Measurements from ENCODE around the gene GPR55.
A peak's percentile ranks its signal among the peaks of the same experiment; 100 is the strongest.

Gene GPR55

DNA sequence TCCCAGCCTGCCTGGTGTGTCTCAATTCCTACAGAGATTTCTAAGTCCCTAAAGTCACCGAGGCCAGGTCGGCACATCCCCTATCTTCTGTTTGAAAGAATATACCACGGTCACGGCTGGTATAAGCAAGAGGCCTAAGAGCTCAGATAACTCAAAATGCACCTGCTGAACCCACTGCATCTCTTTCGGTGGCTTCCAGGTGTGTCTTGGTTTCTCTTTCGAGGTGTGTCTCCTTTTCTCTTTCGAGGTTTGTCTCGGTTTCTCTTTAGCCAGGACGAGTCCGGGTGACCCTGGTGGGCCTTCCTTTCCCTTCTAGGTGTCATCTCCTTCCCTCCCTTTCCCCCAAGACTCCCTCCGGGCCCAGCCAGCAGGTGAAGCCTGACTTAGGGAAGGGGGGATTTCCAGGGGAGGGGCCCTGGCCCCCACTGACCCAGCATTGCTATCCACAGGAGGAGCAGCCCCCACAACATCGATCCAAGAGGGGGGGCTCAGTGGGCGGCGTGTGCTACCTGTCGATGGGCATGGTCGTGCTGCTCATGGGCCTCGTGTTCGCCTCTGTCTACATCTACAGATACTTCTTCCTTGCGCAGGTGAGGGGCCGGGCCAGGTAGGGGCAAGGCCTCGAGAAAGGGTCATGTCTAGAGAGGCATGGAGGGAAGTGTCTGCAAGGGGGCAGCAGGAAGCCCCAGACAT is 51.9 kb downstream of the GPR55 start:
- H3K36me3 ChIP-seq (ENCODE audit: control insufficient read depth in 4 of 4, insufficient read depth in 4 of 4, low read length in 3 of 4): peaks cover 0 to 54% (median 32%) of the 10 kb centered on the region in 4 experiments
- CTCF ChIA-PET: interaction anchor here (1.0 to 1.7 kb wide), 4 partner anchors 15 to 64 kb away, joined by 3 to 12 read pairs (median 4); no protein-coding TSS in a partner anchor
- no peak for DNase-seq

GRCh38 chr2:230872151-230872967 is 52.7 kb downstream of the GPR55 start:
- peaks cover 0 to 98% (median 88%) of the 10 kb centered on the region in 4 experiments for H3K4me1 ChIP-seq (ENCODE audit: control extremely low read depth in 1 of 4, control insufficient read depth in 4 of 4, insufficient read depth in 4 of 4, low read length in 3 of 4)
- H3K27ac ChIP-seq (ENCODE audit: insufficient read depth in 1 of 2, low read depth in 1 of 2, low read length in 2 of 2, poor library complexity in 1 of 2, severe bottlenecking in 2 of 2): peak overlapping the region; percentile 46 to 79
- ChIA-PET CTCF (interaction anchor here (0.9 to 2.3 kb wide), 8 partner anchors 14 to 65 kb away, joined by 3 to 12 read pairs (median 4); no protein-coding TSS in a partner anchor), POLR2A (interaction anchor here (0.6 kb wide), 1 partner anchor 109 kb away, joined by 3 read pairs; no protein-coding TSS in a partner anchor)
- peaks cover 0 to 52% (median 30%) of the 10 kb centered on the region in 4 experiments for H3K36me3 ChIP-seq (ENCODE audit: control insufficient read depth in 4 of 4, insufficient read depth in 4 of 4, low read length in 3 of 4)
- no peaks in the 10 kb centered on the region for H3K9me3 ChIP-seq (ENCODE audit: control extremely low read depth in 1 of 5, control insufficient read depth in 4 of 5, insufficient read depth in 2 of 5, low read depth in 1 of 5, low read length in 4 of 5)
- H3K4me3 ChIP-seq (ENCODE audit: control insufficient read depth in 1 of 7, extremely low read depth in 1 of 7, insufficient read depth in 4 of 7, low read depth in 2 of 7, low read length in 6 of 7): no peak overlapping the region
- H3K27me3 ChIP-seq (replicated peaks in 2 of 5; ENCODE audit: control insufficient read depth in 4 of 5, insufficient read depth in 5 of 5, low read length in 4 of 5): no peaks in the 10 kb centered on the region
- WGBS (ENCODE audit: insufficient coverage): 95% methylated on average over 13 of the region's 14 CpGs
- DNase-seq: no peak

More for the DNA sequence above, 51.9 kb downstream of the GPR55 start:
- WGBS (ENCODE audit: insufficient coverage): 89% methylated on average over 17 of the region's 21 CpGs
- POLR2A ChIA-PET: no interaction called here
- Histone ChIP-seq H3K27ac (ENCODE audit: insufficient read depth in 1 of 2, low read depth in 1 of 2, low read length in 2 of 2, poor library complexity in 1 of 2, severe bottlenecking in 2 of 2) (peak overlapping the region in 1 of 2 experiments; percentile 79), H3K9me3 (ENCODE audit: control extremely low read depth in 1 of 5, control insufficient read depth in 4 of 5, insufficient read depth in 2 of 5, low read depth in 1 of 5, low read length in 4 of 5) (no peaks in the 10 kb centered on the region), H3K4me1 (ENCODE audit: control extremely low read depth in 1 of 4, control insufficient read depth in 4 of 4, insufficient read depth in 4 of 4, low read length in 3 of 4) (peaks cover 0 to 98% (median 88%) of the 10 kb centered on the region in 4 experiments), H3K4me3 (ENCODE audit: control insufficient read depth in 1 of 7, extremely low read depth in 1 of 7, insufficient read depth in 4 of 7, low read depth in 2 of 7, low read length in 6 of 7) (no peak overlapping the region), H3K27me3 (replicated peaks in 2 of 5; ENCODE audit: control insufficient read depth in 4 of 5, insufficient read depth in 5 of 5, low read length in 4 of 5) (no peaks in the 10 kb centered on the region)

DNA sequence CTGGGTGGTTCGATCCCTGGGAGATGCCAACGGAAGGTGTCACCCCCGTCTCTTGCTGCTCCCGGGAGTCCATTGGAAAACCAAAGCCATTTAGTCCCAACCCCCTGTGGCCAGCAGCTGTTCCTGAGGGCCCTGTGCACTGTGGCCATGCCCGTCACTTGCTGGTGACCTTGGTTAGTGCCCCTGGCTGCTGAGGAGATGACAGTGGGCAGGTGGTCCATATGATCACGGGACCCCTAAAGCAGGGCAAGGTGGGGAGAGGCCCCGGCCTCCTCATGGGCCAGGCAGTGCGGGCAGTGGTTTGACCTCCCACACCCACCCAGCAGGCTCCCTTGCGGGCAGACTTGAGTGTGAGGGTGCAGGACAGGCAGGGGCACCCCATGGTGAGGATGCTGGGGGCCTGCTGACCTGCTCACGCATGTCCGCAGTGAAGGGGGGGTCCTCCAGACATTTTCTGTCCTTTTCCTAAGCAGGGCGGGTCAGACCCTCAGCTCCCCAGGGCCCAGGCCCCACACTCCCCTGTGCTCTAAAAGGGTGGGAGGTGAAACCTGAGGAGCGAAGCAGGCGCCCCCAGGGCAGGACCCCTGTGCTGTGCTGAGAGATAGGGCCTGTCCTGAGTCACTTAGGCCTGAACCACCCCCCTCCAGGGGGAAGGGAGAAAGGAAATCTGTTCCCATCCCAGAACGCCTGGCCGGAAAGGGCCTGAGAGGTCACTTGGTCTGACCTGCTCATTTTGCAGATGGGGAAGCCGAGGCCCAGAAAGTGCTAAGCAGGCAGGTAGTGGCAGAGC is 53.5 kb downstream of the GPR55 start:
- WGBS (ENCODE audit: insufficient coverage): 75% methylated on average over 11 of the region's 17 CpGs
- no peaks in the 10 kb centered on the region for H3K9me3 ChIP-seq (ENCODE audit: control extremely low read depth in 1 of 5, control insufficient read depth in 4 of 5, insufficient read depth in 2 of 5, low read depth in 1 of 5, low read length in 4 of 5)
- no peak for DNase-seq
- ChIA-PET POLR2A (interaction anchor here (0.6 kb wide), 1 partner anchor 110 kb away, joined by 3 read pairs; no protein-coding TSS in a partner anchor), CTCF (interaction anchor here (0.6 to 3.3 kb wide), 10 partner anchors 14 to 40 kb away, joined by 3 to 13 read pairs (median 5); no protein-coding TSS in a partner anchor)
- peaks cover 0 to 44% (median 25%) of the 10 kb centered on the region in 4 experiments for H3K36me3 ChIP-seq (ENCODE audit: control insufficient read depth in 4 of 4, insufficient read depth in 4 of 4, low read length in 3 of 4)
- peak overlapping the region in 2 of 7 experiments; percentile 53 for H3K4me3 ChIP-seq (ENCODE audit: control insufficient read depth in 1 of 7, extremely low read depth in 1 of 7, insufficient read depth in 4 of 7, low read depth in 2 of 7, low read length in 6 of 7)
- H3K4me1 ChIP-seq (ENCODE audit: control extremely low read depth in 1 of 4, control insufficient read depth in 4 of 4, insufficient read depth in 4 of 4, low read length in 3 of 4): peaks cover 5 to 98% (median 88%) of the 10 kb centered on the region in 4 experiments
- H3K27me3 ChIP-seq (replicated peaks in 2 of 5; ENCODE audit: control insufficient read depth in 4 of 5, insufficient read depth in 5 of 5, low read length in 4 of 5): no peaks in the 10 kb centered on the region
- H3K27ac ChIP-seq (ENCODE audit: insufficient read depth in 1 of 2, low read depth in 1 of 2, low read length in 2 of 2, poor library complexity in 1 of 2, severe bottlenecking in 2 of 2): peak overlapping the region; percentile 46 to 79

DNA sequence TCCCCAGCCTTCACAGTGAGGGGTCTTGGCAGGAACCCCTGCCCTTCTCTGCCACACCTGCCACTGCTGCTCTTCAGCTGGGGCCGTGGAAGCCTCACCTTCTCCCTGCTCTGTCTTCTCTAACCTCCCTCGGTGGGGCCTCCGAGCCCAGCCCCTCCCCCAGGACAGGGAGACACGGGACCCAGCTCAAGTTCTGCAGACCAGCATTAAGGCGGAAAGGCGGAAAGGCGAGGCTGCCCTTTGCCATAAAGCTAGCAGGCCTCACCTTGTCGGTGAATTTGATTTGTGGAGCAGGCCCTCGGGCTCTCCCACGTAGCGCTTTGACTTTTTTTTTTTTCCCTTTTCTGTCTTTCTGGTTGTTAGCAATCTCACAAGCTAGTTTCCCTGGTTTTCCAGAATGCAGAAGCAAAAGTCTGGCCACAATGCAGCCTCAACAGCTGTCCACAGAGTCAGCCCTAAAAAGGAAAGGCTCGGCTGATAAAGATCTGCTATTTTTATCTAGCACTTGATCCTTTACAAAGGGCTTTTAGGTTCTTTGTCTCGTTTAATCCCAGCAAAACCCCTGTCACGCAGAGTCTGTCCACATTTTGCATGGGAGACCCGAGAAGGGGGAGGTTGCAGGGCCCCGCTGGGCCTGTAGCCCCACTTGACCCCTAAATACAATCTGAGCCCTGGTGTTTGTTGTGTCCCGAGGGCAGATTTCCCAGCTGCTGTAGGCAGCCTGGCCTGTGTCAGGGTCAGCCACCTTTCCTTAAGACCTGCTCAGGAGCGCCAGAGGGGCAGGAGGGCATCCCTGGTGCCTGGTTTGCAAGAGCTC is 54.3 kb downstream of the GPR55 start:
- peak overlapping the region in 6 of 7 experiments; percentile 19 to 53 (median 43) for H3K4me3 ChIP-seq (ENCODE audit: control insufficient read depth in 1 of 7, extremely low read depth in 1 of 7, insufficient read depth in 4 of 7, low read depth in 2 of 7, low read length in 6 of 7)
- H3K9me3 ChIP-seq (ENCODE audit: control extremely low read depth in 1 of 5, control insufficient read depth in 4 of 5, insufficient read depth in 2 of 5, low read depth in 1 of 5, low read length in 4 of 5): no peaks in the 10 kb centered on the region
- peak overlapping the region; percentile 46 to 79 for H3K27ac ChIP-seq (ENCODE audit: insufficient read depth in 1 of 2, low read depth in 1 of 2, low read length in 2 of 2, poor library complexity in 1 of 2, severe bottlenecking in 2 of 2)
- DNase-seq: peak in 2 of 3 donors; percentile 70 to 78
- ChIA-PET CTCF (interaction anchor here (0.6 to 3.3 kb wide), 7 partner anchors 8 to 116 kb away, joined by 3 to 13 read pairs (median 7); no protein-coding TSS in a partner anchor), POLR2A (no interaction called here)
- H3K36me3 ChIP-seq (ENCODE audit: control insufficient read depth in 4 of 4, insufficient read depth in 4 of 4, low read length in 3 of 4): peaks cover 0 to 38% (median 20%) of the 10 kb centered on the region in 4 experiments
- WGBS (ENCODE audit: insufficient coverage): 21% methylated on average over 16 of the region's 18 CpGs
- H3K4me1 ChIP-seq (ENCODE audit: control extremely low read depth in 1 of 4, control insufficient read depth in 4 of 4, insufficient read depth in 4 of 4, low read length in 3 of 4): peaks cover 5 to 99% (median 88%) of the 10 kb centered on the region in 4 experiments
- no peaks in the 10 kb centered on the region for H3K27me3 ChIP-seq (replicated peaks in 2 of 5; ENCODE audit: control insufficient read depth in 4 of 5, insufficient read depth in 5 of 5, low read length in 4 of 5)

GRCh38 chr2:230869914-230870543 is 55.0 kb downstream of the GPR55 start:
- Histone ChIP-seq H3K27ac (ENCODE audit: insufficient read depth in 1 of 2, low read depth in 1 of 2, low read length in 2 of 2, poor library complexity in 1 of 2, severe bottlenecking in 2 of 2) (peak overlapping the region; percentile 46 to 79), H3K4me3 (ENCODE audit: control insufficient read depth in 1 of 7, extremely low read depth in 1 of 7, insufficient read depth in 4 of 7, low read depth in 2 of 7, low read length in 6 of 7) (peak overlapping the region in 4 of 7 experiments; percentile 19 to 53 (median 46)), H3K27me3 (replicated peaks in 2 of 5; ENCODE audit: control insufficient read depth in 4 of 5, insufficient read depth in 5 of 5, low read length in 4 of 5) (no peaks in the 10 kb centered on the region), H3K4me1 (ENCODE audit: control extremely low read depth in 1 of 4, control insufficient read depth in 4 of 4, insufficient read depth in 4 of 4, low read length in 3 of 4) (peaks cover 5 to 100% (median 88%) of the 10 kb centered on the region in 4 experiments), H3K36me3 (ENCODE audit: control insufficient read depth in 4 of 4, insufficient read depth in 4 of 4, low read length in 3 of 4) (peaks cover 0 to 31% (median 14%) of the 10 kb centered on the region in 4 experiments), H3K9me3 (ENCODE audit: control extremely low read depth in 1 of 5, control insufficient read depth in 4 of 5, insufficient read depth in 2 of 5, low read depth in 1 of 5, low read length in 4 of 5) (no peaks in the 10 kb centered on the region)
- ChIA-PET POLR2A (no interaction called here), CTCF (interaction anchor here (0.8 to 3.3 kb wide), 9 partner anchors 9 to 117 kb away, joined by 3 to 13 read pairs (median 5); no protein-coding TSS in a partner anchor)
- 35% methylated on average over 8 of the region's 11 CpGs for WGBS (ENCODE audit: insufficient coverage)
- peak in 2 of 3 donors; percentile 31 to 58 for DNase-seq
